Esophagus squamous epithelium (tissue), 5 donors: ENCODE results near the gene PCNT. TPM values are rescaled to one million over a fixed set of nuclear protein-coding genes. Genes with fewer than 3 reads are reported as not detected.

Source experiments
- DNase-seq: peaks from one replicate; lab custom pipeline; 2025; lab: John Stamatoyannopoulos, UW
- H3K27ac ChIP-seq, 4 donors: fragments of 200-600 bp; sonication (generic); one replicate each; pipeline ENCODE4 v1.5.1; 2016 to 2019; ENCODE audit warnings: mild to moderate bottlenecking in 1 of 4
- H3K27me3 ChIP-seq, 4 donors: fragments of 200-600 bp; sonication (generic); 1 replicate in 3 of 4; 2 replicates in 1 of 4; pipeline versions ENCODE4 v1.5.1 to v1.6.0; 2017 to 2021; ENCODE audit warnings: antibody characterized with exemption in 1 of 4
- H3K36me3 ChIP-seq, 3 donors: fragments of 200-600 bp; sonication (generic); one replicate each; pipeline ENCODE4 v1.5.1; 2016 to 2019
- H3K4me1 ChIP-seq, 3 donors: fragments of 200-600 bp; sonication (generic); one replicate each; pipeline ENCODE4 v1.5.1; 2017 to 2019
- H3K4me3 ChIP-seq, 4 donors: fragments of 200-600 bp; sonication (generic); 1 replicate in 3 of 4; 2 replicates in 1 of 4; pipeline ENCODE4 v1.5.1; 2016 to 2019; ENCODE audit warnings: mild to moderate bottlenecking in 2 of 4, moderate library complexity in 1 of 4
- H3K9me3 ChIP-seq, 3 donors: fragments of 200-600 bp; sonication (generic); one replicate each; pipeline ENCODE4 v1.5.1; 2016 to 2019
- CTCF ChIP-seq, 6 experiments: fragments of 450-650 bp in 4 of 6; fragments of 200-600 bp in 2 of 6; sonication (generic) in 2 of 6; IDR thresholded peaks; one replicate each; pipeline ENCODE4 v1.5.1; 2016 to 2019; ENCODE audit warnings: antibody characterized with exemption in 6 of 6, mild to moderate bottlenecking in 4 of 6, moderate library complexity in 4 of 6
- POLR2A ChIP-seq, 4 donors: fragments of 450-650 bp; IDR thresholded peaks; one replicate each; pipeline ENCODE4 v1.6.1; 2017; ENCODE audit warnings: antibody characterized with exemption in 4 of 4, mild to moderate bottlenecking in 4 of 4, moderate library complexity in 3 of 4
- WGBS, 2 donors: methylation state at CpG; one replicate each; pipeline ENCODE4 v1.1.5; 2018; 5-methylcytosine and 5-hydroxymethylcytosine counted together
- intact Hi-C: fragments of 100-400 bp; cut with DNase I; formaldehyde crosslinking; loops from one replicate; pipeline ENCODE4 v1.15.0; 2022
- total RNA-seq, 4 donors: library from RNA; depleted of rRNA; stranded (reverse); fragments of >200 nt; gene quantifications; one replicate each; pipeline ENCODE4 v1.1.0, GENCODE V29; 2016
- donor health status: DM: yes; HTN: yes; CAD: no.

PCNT gene
- 10 to 100 TPM; 26.8 to 38.7 (median 29.9) TPM for total RNA-seq

GRCh38 chr21:46323710-46324389, at the start of gene PCNT, which contains the start of gene C21orf58:
Gene PCNT, plus strand, starts transcription at chr21:46324156. Its CDS starts 73 bp downstream, at chr21:46324229.
Gene C21orf58, minus strand, starts transcription at chr21:46323870. Its CDS starts 1,132 bp downstream, at chr21:46322738.
- 0 to 2% methylated on average over 8 to 13 of the region's 76 CpGs for WGBS, 2 donors
- TF ChIP-seq CTCF (IDR thresholded peaks at IDR 0.05): peak in 1 of 6 experiments; percentile 12
- peak in 1 of 4 donors; percentile 42 for TF ChIP-seq POLR2A (IDR thresholded peaks at IDR 0.05)
- DNase-seq: peak; percentile 84
- Histone ChIP-seq H3K27ac (peak within 1 kb of the TSS; percentile 97 to 100 (median 100)), H3K9me3 (no peaks in the 10 kb centered on the region), H3K36me3 (peaks cover 0 to 24% (median 0%) of the 10 kb centered on the region in 3 donors), H3K27me3 (no peaks in the 10 kb centered on the region), H3K4me3 (peak within 1 kb of the TSS; percentile 74 to 99 (median 96)), H3K4me1 (peaks cover 13 to 48% (median 20%) of the 10 kb centered on the region in 3 donors)
- intact Hi-C loops: loop anchor here (10.0 kb wide), 1 partner anchor 99 kb away; the partner anchor contains the start of gene LSS

- no peak for DNase-seq
- H3K4me1 ChIP-seq: no peaks in the 10 kb centered on the region
- WGBS, 2 donors: 90 to 93% methylated on average over 11 of the region's 11 CpGs
- no peak for TF ChIP-seq CTCF (IDR thresholded peaks at IDR 0.05)
- no peak for TF ChIP-seq POLR2A (IDR thresholded peaks at IDR 0.05)
- H3K9me3 ChIP-seq: no peaks in the 10 kb centered on the region
- peaks cover 50 to 100% (median 77%) of the 10 kb centered on the region in 3 donors for H3K36me3 ChIP-seq
- no peaks in the 10 kb centered on the region for H3K27me3 ChIP-seq
- H3K4me3 ChIP-seq: no peak overlapping the region
- intact Hi-C loops: no loop called here
- no peak overlapping the region for H3K27ac ChIP-seq
Measured at GRCh38 chr21:46274797-46275390, 49.1 kb upstream of the PCNT start.

GRCh38 chr21:46284077-46284644, 39.8 kb upstream of the PCNT start:
- WGBS, 2 donors: 51 to 53% methylated on average over 9 to 10 of the region's 15 CpGs
- Histone ChIP-seq H3K27ac (peak overlapping the region in 1 of 4 donors; percentile 13), H3K9me3 (no peaks in the 10 kb centered on the region), H3K4me1 (peaks cover 20 to 65% (median 36%) of the 10 kb centered on the region in 3 donors), H3K4me3 (peak overlapping the region in 2 of 4 donors; percentile 25 to 98), H3K27me3 (no peaks in the 10 kb centered on the region), H3K36me3 (peaks cover 8 to 52% (median 9%) of the 10 kb centered on the region in 3 donors)
- DNase-seq: no peak
- TF ChIP-seq POLR2A (IDR thresholded peaks at IDR 0.05): no peak
- TF ChIP-seq CTCF (IDR thresholded peaks at IDR 0.05): no peak
- intact Hi-C loops: loop anchor here (5.0 kb wide), 1 partner anchor 52 kb away; no protein-coding TSS in a partner anchor

- H3K4me1 ChIP-seq: peaks cover 20 to 65% (median 36%) of the 10 kb centered on the region in 3 donors
- no peaks in the 10 kb centered on the region for H3K27me3 ChIP-seq
- TF ChIP-seq CTCF (IDR thresholded peaks at IDR 0.05): no peak
- TF ChIP-seq POLR2A (IDR thresholded peaks at IDR 0.05): no peak
- no peaks in the 10 kb centered on the region for H3K9me3 ChIP-seq
- H3K36me3 ChIP-seq: peaks cover 2 to 46% (median 3%) of the 10 kb centered on the region in 3 donors
- intact Hi-C loops: loop anchor here (5.0 kb wide), 1 partner anchor 52 kb away; no protein-coding TSS in a partner anchor
- peak overlapping the region in 3 of 4 donors; percentile 98 to 99 (median 98) for H3K27ac ChIP-seq
- 70 to 82% methylated on average over 1 of the region's 1 CpG for WGBS, 2 donors
- peak overlapping the region in 3 of 4 donors; percentile 85 to 98 (median 94) for H3K4me3 ChIP-seq
- DNase-seq: no peak
Measured at GRCh38 chr21:46284733-46285132, 39.2 kb upstream of the PCNT start.
